Measurements from ENCODE around the gene GEMIN5. TPM values are rescaled to one million over a fixed set of nuclear protein-coding genes. Genes with fewer than 3 reads are reported as not detected.
A peak's percentile ranks its signal among the peaks of the same experiment; 100 is the strongest.

Gene GEMIN5
- total RNA-seq, 2 experiments from 2014 or later: 15.9 to 17.8 TPM

DNA sequence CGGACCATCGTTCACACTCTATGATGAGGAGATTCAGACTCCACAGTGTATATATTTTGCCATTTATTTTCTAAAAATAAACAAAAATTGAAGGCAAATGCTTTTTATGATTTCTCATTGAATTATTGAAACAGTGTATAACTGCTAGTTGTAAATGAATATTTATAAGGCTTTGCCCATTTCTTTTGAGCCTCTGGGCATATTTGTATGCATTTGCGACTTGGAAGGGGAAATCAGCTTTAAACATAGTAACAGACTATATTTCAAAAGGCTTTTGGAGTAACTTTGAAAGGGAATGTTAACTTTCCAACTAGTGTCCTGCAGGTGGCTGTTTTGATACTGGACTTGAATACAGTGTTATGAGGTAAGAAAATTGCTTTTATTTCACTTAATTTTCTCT is 28.9 kb upstream of the GEMIN5 start:
- Mint-ChIP-seq H3K36me3 (ENCODE audit: low read depth) (peaks cover 22% of the 10 kb centered on the region), H3K4me3 (no peak overlapping the region), H3K9me3 (ENCODE audit: insufficient read depth) (no peaks in the 10 kb centered on the region), H3K4me1 (ENCODE audit: low read depth) (peaks cover 8% of the 10 kb centered on the region), H3K27ac (no peak overlapping the region), H3K27me3 (ENCODE audit: low read depth) (no peaks in the 10 kb centered on the region)
- no peak for ATAC-seq
- ChIA-PET CTCF (no interaction called here), POLR2A (no interaction called here)
- no peak for DNase-seq

GRCh38 chr5:154966081-154966841 is 28.2 kb upstream of the GEMIN5 start:
- ATAC-seq: no peak
- peaks cover 8% of the 10 kb centered on the region for H3K4me1 Mint-ChIP-seq (ENCODE audit: low read depth)
- H3K27ac Mint-ChIP-seq: peak overlapping the region; percentile 44
- DNase-seq: no peak
- ChIA-PET POLR2A (no interaction called here), CTCF (no interaction called here)
- no peaks in the 10 kb centered on the region for H3K9me3 Mint-ChIP-seq (ENCODE audit: insufficient read depth)
- peaks cover 23% of the 10 kb centered on the region for H3K36me3 Mint-ChIP-seq (ENCODE audit: low read depth)
- no peaks in the 10 kb centered on the region for H3K27me3 Mint-ChIP-seq (ENCODE audit: low read depth)
- H3K4me3 Mint-ChIP-seq: no peak overlapping the region

GRCh38 chr5:154962494-154962893 is 24.5 kb upstream of the GEMIN5 start:
- ATAC-seq: no peak
- Mint-ChIP-seq H3K4me3 (no peak overlapping the region), H3K27me3 (ENCODE audit: low read depth) (no peaks in the 10 kb centered on the region), H3K9me3 (ENCODE audit: insufficient read depth) (no peaks in the 10 kb centered on the region), H3K27ac (no peak overlapping the region), H3K36me3 (ENCODE audit: low read depth) (peaks cover 39% of the 10 kb centered on the region), H3K4me1 (ENCODE audit: low read depth) (peaks cover 8% of the 10 kb centered on the region)
- no peak for DNase-seq
- CTCF ChIA-PET: interaction anchor here (0.5 to 2.1 kb wide), 2 partner anchors 10 to 127 kb away, joined by 3 to 9 read pairs; no protein-coding TSS in a partner anchor
- POLR2A ChIA-PET: no interaction called here

GRCh38 chr5:154956712-154957111 is 18.7 kb upstream of the GEMIN5 start:
- ChIA-PET CTCF (no interaction called here), POLR2A (no interaction called here)
- H3K27me3 Mint-ChIP-seq (ENCODE audit: low read depth): no peaks in the 10 kb centered on the region
- H3K36me3 Mint-ChIP-seq (ENCODE audit: low read depth): peaks cover 33% of the 10 kb centered on the region
- H3K4me1 Mint-ChIP-seq (ENCODE audit: low read depth): no peaks in the 10 kb centered on the region
- no peak overlapping the region for H3K27ac Mint-ChIP-seq
- DNase-seq (no peak), ATAC-seq (no peak)
- no peaks in the 10 kb centered on the region for H3K9me3 Mint-ChIP-seq (ENCODE audit: insufficient read depth)
- H3K4me3 Mint-ChIP-seq: no peak overlapping the region

DNA sequence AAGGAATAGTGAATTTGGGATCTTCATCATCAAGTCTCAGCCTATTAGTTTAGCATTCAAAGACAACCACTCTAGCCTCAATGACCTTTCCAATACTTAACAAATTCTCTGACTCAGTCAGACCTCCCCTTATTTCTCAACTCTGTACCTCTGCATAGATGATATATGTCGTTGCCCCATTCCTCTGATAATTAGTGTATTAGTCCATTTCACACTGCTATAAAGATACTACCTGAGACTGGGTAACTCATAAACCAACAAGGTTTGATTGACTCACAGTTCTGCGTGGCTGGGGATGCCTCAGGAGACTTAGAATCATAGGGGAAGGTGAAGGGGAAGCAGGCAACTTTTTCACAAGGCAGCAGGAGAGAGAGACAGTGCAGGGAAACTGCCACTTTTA is 11.8 kb upstream of the GEMIN5 start:
- POLR2A ChIA-PET: no interaction called here
- H3K36me3 Mint-ChIP-seq (ENCODE audit: low read depth): peaks cover 13% of the 10 kb centered on the region
- ATAC-seq (no peak), DNase-seq (no peak)
- H3K4me1 Mint-ChIP-seq (ENCODE audit: low read depth): peaks cover 3% of the 10 kb centered on the region
- H3K4me3 Mint-ChIP-seq: no peak overlapping the region
- CTCF ChIA-PET: no interaction called here
- no peaks in the 10 kb centered on the region for H3K27me3 Mint-ChIP-seq (ENCODE audit: low read depth)
- H3K27ac Mint-ChIP-seq: no peak overlapping the region
- H3K9me3 Mint-ChIP-seq (ENCODE audit: insufficient read depth): no peaks in the 10 kb centered on the region

DNA sequence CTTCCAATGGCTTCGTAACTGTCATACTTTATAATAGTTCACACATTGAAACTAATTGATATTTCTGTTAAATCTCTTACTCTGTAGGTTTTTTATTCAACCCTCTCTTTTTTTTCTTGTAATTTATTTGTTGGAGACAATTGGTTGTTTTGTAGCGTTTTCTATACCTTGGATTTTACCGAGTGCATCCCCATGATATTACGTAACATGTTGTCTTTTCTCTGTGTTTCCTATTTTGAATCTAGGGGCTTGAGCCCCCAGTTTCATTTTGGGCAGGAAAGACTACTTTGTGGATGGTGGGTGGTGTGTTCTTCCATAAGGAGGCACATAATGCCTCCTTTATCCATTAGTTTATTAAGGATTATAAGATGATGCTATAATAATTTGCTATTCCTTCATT is 10.3 kb upstream of the GEMIN5 start:
- Mint-ChIP-seq H3K36me3 (ENCODE audit: low read depth) (peaks cover 10% of the 10 kb centered on the region), H3K4me3 (no peak overlapping the region), H3K27ac (no peak overlapping the region), H3K4me1 (ENCODE audit: low read depth) (peaks cover 3% of the 10 kb centered on the region), H3K9me3 (ENCODE audit: insufficient read depth) (no peaks in the 10 kb centered on the region), H3K27me3 (ENCODE audit: low read depth) (no peaks in the 10 kb centered on the region)
- POLR2A ChIA-PET: no interaction called here
- CTCF ChIA-PET: no interaction called here
- DNase-seq (no peak), ATAC-seq (no peak)

- H3K27me3 Mint-ChIP-seq (ENCODE audit: low read depth): no peaks in the 10 kb centered on the region
- H3K36me3 Mint-ChIP-seq (ENCODE audit: low read depth): peaks cover 10% of the 10 kb centered on the region
- DNase-seq (no peak), ATAC-seq (no peak)
- POLR2A ChIA-PET: interaction anchor here (1.3 kb wide), 1 partner anchor 10 kb away, joined by 3 read pairs; the partner anchor contains the start of gene GEMIN5
- CTCF ChIA-PET: no interaction called here
- H3K4me1 Mint-ChIP-seq (ENCODE audit: low read depth): peaks cover 7% of the 10 kb centered on the region
- no peaks in the 10 kb centered on the region for H3K9me3 Mint-ChIP-seq (ENCODE audit: insufficient read depth)
- H3K27ac Mint-ChIP-seq: no peak overlapping the region
- no peak overlapping the region for H3K4me3 Mint-ChIP-seq
Observed at GRCh38 chr5:154947778-154948177, 9.8 kb upstream of the GEMIN5 start.

DNA sequence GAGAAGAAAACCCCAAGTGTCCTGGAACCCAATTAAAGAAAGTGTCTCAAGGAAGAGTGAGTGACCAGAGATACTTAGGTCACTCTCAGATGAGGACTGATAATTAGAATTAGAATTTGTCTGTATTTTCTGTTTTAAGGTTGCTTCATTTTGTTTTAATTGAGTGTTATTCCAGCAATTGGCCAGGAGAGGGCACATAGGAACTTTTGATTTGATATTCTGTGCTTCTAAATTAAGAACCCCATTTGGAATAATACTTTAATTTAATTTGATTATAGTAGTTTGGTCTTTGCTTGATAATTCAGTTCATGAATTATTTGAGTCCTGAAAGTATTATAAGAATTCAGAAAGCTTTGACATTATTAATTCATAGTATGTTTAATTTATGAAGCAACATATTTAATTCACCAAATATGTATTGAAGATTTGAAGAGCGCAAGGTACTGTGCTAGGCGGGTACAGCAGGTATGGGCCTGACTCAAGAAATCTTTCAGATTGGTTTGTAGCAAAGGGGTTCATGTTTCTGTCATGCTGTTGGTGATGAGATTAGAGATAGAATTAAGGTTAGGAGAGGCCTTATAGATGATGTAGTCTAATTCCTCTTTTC is 7.8 kb upstream of the GEMIN5 start:
- DNase-seq (no peak), ATAC-seq (no peak)
- ChIA-PET CTCF (interaction anchor here (0.8 to 1.4 kb wide), 4 partner anchors 9 to 59 kb away, joined by 3 to 4 read pairs (median 4); no protein-coding TSS in a partner anchor), POLR2A (no interaction called here)
- Mint-ChIP-seq H3K9me3 (ENCODE audit: insufficient read depth) (no peaks in the 10 kb centered on the region), H3K4me3 (no peak overlapping the region), H3K27me3 (ENCODE audit: low read depth) (no peaks in the 10 kb centered on the region), H3K27ac (no peak overlapping the region), H3K36me3 (ENCODE audit: low read depth) (peaks cover 17% of the 10 kb centered on the region), H3K4me1 (ENCODE audit: low read depth) (peaks cover 14% of the 10 kb centered on the region)

DNA sequence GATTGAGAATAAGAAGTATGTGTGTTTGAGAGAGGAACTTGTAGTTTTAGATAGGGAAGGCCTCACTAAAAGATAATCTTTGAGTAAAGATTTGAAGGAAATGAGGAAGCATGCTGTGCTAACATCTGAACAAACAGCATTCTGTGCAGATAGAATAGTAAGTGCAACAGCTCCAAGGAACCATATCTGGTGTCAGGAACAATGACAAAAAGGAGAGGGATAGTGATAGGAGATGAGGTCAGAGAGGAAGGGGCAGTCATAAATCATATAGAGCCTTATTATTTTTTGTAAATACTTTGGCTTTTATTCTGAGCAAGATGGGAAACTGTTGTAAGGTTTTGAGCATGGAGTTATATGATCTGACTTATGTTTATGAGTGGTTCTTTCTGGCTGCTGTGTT is 6.7 kb upstream of the GEMIN5 start:
- Mint-ChIP-seq H3K9me3 (ENCODE audit: insufficient read depth) (no peaks in the 10 kb centered on the region), H3K36me3 (ENCODE audit: low read depth) (peaks cover 17% of the 10 kb centered on the region), H3K27me3 (ENCODE audit: low read depth) (no peaks in the 10 kb centered on the region), H3K4me3 (no peak overlapping the region), H3K27ac (no peak overlapping the region), H3K4me1 (ENCODE audit: low read depth) (peaks cover 24% of the 10 kb centered on the region)
- no peak for ATAC-seq
- POLR2A ChIA-PET: no interaction called here
- no peak for DNase-seq
- CTCF ChIA-PET: no interaction called here

GRCh38 chr5:154943527-154943926 is 5.5 kb upstream of the GEMIN5 start:
- POLR2A ChIA-PET: no interaction called here
- Mint-ChIP-seq H3K4me3 (no peak overlapping the region), H3K9me3 (ENCODE audit: insufficient read depth) (no peaks in the 10 kb centered on the region), H3K27ac (no peak overlapping the region), H3K27me3 (ENCODE audit: low read depth) (no peaks in the 10 kb centered on the region), H3K36me3 (ENCODE audit: low read depth) (peaks cover 17% of the 10 kb centered on the region), H3K4me1 (ENCODE audit: low read depth) (peaks cover 30% of the 10 kb centered on the region)
- DNase-seq (no peak), ATAC-seq (no peak)
- CTCF ChIA-PET: interaction anchor here (1.0 to 1.6 kb wide), 2 partner anchors 27 to 29 kb away, joined by 3 to 4 read pairs; no protein-coding TSS in a partner anchor

- no peaks in the 10 kb centered on the region for H3K27me3 Mint-ChIP-seq (ENCODE audit: low read depth)
- ATAC-seq: peak; percentile 68
- ChIA-PET CTCF (interaction anchor here (0.8 kb wide), 1 partner anchor 15 kb away, joined by 3 read pairs; no protein-coding TSS in a partner anchor), POLR2A (interaction anchor here (1.0 kb wide), 1 partner anchor 15 kb away, joined by 3 read pairs; no protein-coding TSS in a partner anchor)
- H3K27ac Mint-ChIP-seq: peak within 1 kb of the TSS; percentile 94
- peak; percentile 96 for DNase-seq
- peaks cover 10% of the 10 kb centered on the region for H3K36me3 Mint-ChIP-seq (ENCODE audit: low read depth)
- peaks cover 43% of the 10 kb centered on the region for H3K4me1 Mint-ChIP-seq (ENCODE audit: low read depth)
- no peaks in the 10 kb centered on the region for H3K9me3 Mint-ChIP-seq (ENCODE audit: insufficient read depth)
- H3K4me3 Mint-ChIP-seq: peak within 1 kb of the TSS; percentile 96
Observed at GRCh38 chr5:154940772-154941620, 3.0 kb upstream of the GEMIN5 start, which contains the start of gene MRPL22. Gene MRPL22 (plus strand): TSS chr5:154941073. CDS start chr5:154941111, 38 bp downstream.

All from activated CD8-positive, alpha-beta T cell treated with anti-CD3 and anti-CD28 coated beads, Interleukin-2, amount 10 ng/mL, durations not matched to agents 7 days and 5 days (primary cell).